ENCODE results near the gene ANKH.

ANKH gene

GRCh38 chr5:14906628-14907027, 35.0 kb upstream of the ANKH start:
- Histone ChIP-seq H3K4me1 (ENCODE audit: control insufficient read depth, low read depth, low read length) (no peaks in the 10 kb centered on the region), H3K9me3 (ENCODE audit: control insufficient read depth, low read depth, low read length) (no peaks in the 10 kb centered on the region), H3K27me3 (ENCODE audit: control insufficient read depth, insufficient read depth, low read length) (no peaks in the 10 kb centered on the region), H3K36me3 (ENCODE audit: control insufficient read depth, low read depth, low read length) (no peaks in the 10 kb centered on the region), H3K27ac (ENCODE audit: low read length) (no peak overlapping the region), H3K4me3 (ENCODE audit: low read length) (no peak overlapping the region), H3K9ac (ENCODE audit: low read length) (no peak overlapping the region)

- H3K4me3 ChIP-seq (ENCODE audit: low read length) = no peak overlapping the region
- no peaks in the 10 kb centered on the region for H3K27me3 ChIP-seq (ENCODE audit: control insufficient read depth, insufficient read depth, low read length)
- H3K9ac ChIP-seq (ENCODE audit: low read length) = no peak overlapping the region
- no peak overlapping the region for H3K27ac ChIP-seq (ENCODE audit: low read length)
- H3K4me1 ChIP-seq (ENCODE audit: control insufficient read depth, low read depth, low read length) = no peaks in the 10 kb centered on the region
- H3K9me3 ChIP-seq (ENCODE audit: control insufficient read depth, low read depth, low read length) = no peaks in the 10 kb centered on the region
- H3K36me3 ChIP-seq (ENCODE audit: control insufficient read depth, low read depth, low read length) = no peaks in the 10 kb centered on the region
These were observed 31.4 kb upstream of the ANKH start for GRCh38 chr5:14902826-14903560.

GRCh38 chr5:14901462-14902051, 30.0 kb upstream of the ANKH start:
- H3K4me1 ChIP-seq (ENCODE audit: control insufficient read depth, low read depth, low read length) = no peaks in the 10 kb centered on the region
- no peak overlapping the region for H3K4me3 ChIP-seq (ENCODE audit: low read length)
- no peaks in the 10 kb centered on the region for H3K9me3 ChIP-seq (ENCODE audit: control insufficient read depth, low read depth, low read length)
- H3K36me3 ChIP-seq (ENCODE audit: control insufficient read depth, low read depth, low read length) = no peaks in the 10 kb centered on the region
- H3K27me3 ChIP-seq (ENCODE audit: control insufficient read depth, insufficient read depth, low read length) = no peaks in the 10 kb centered on the region
- H3K27ac ChIP-seq (ENCODE audit: low read length) = no peak overlapping the region
- H3K9ac ChIP-seq (ENCODE audit: low read length) = no peak overlapping the region

- no peak overlapping the region for H3K4me3 ChIP-seq (ENCODE audit: low read length)
- no peak overlapping the region for H3K9ac ChIP-seq (ENCODE audit: low read length)
- no peaks in the 10 kb centered on the region for H3K4me1 ChIP-seq (ENCODE audit: control insufficient read depth, low read depth, low read length)
- no peak overlapping the region for H3K27ac ChIP-seq (ENCODE audit: low read length)
- no peaks in the 10 kb centered on the region for H3K36me3 ChIP-seq (ENCODE audit: control insufficient read depth, low read depth, low read length)
- no peaks in the 10 kb centered on the region for H3K9me3 ChIP-seq (ENCODE audit: control insufficient read depth, low read depth, low read length)
- H3K27me3 ChIP-seq (ENCODE audit: control insufficient read depth, insufficient read depth, low read length) = no peaks in the 10 kb centered on the region
These were observed 29.3 kb upstream of the ANKH start for GRCh38 chr5:14900693-14901461.

- Histone ChIP-seq H3K27me3 (ENCODE audit: control insufficient read depth, insufficient read depth, low read length) (no peaks in the 10 kb centered on the region), H3K4me1 (ENCODE audit: control insufficient read depth, low read depth, low read length) (no peaks in the 10 kb centered on the region), H3K4me3 (ENCODE audit: low read length) (no peak overlapping the region), H3K27ac (ENCODE audit: low read length) (no peak overlapping the region), H3K9me3 (ENCODE audit: control insufficient read depth, low read depth, low read length) (no peaks in the 10 kb centered on the region), H3K9ac (ENCODE audit: low read length) (no peak overlapping the region), H3K36me3 (ENCODE audit: control insufficient read depth, low read depth, low read length) (no peaks in the 10 kb centered on the region)
These were observed 24.6 kb upstream of the ANKH start for GRCh38 chr5:14896131-14896530.

- Histone ChIP-seq H3K4me3 (ENCODE audit: low read length) (no peak overlapping the region), H3K27ac (ENCODE audit: low read length) (no peak overlapping the region), H3K9ac (ENCODE audit: low read length) (no peak overlapping the region), H3K27me3 (ENCODE audit: control insufficient read depth, insufficient read depth, low read length) (no peaks in the 10 kb centered on the region), H3K4me1 (ENCODE audit: control insufficient read depth, low read depth, low read length) (no peaks in the 10 kb centered on the region), H3K36me3 (ENCODE audit: control insufficient read depth, low read depth, low read length) (no peaks in the 10 kb centered on the region), H3K9me3 (ENCODE audit: control insufficient read depth, low read depth, low read length) (no peaks in the 10 kb centered on the region)
These were observed 23.7 kb upstream of the ANKH start for GRCh38 chr5:14895301-14895700.

GRCh38 chr5:14894748-14895147, 23.2 kb upstream of the ANKH start:
- no peak overlapping the region for H3K27ac ChIP-seq (ENCODE audit: low read length)
- H3K4me3 ChIP-seq (ENCODE audit: low read length) = no peak overlapping the region
- no peaks in the 10 kb centered on the region for H3K36me3 ChIP-seq (ENCODE audit: control insufficient read depth, low read depth, low read length)
- no peaks in the 10 kb centered on the region for H3K9me3 ChIP-seq (ENCODE audit: control insufficient read depth, low read depth, low read length)
- no peak overlapping the region for H3K9ac ChIP-seq (ENCODE audit: low read length)
- no peaks in the 10 kb centered on the region for H3K27me3 ChIP-seq (ENCODE audit: control insufficient read depth, insufficient read depth, low read length)
- H3K4me1 ChIP-seq (ENCODE audit: control insufficient read depth, low read depth, low read length) = no peaks in the 10 kb centered on the region

- no peaks in the 10 kb centered on the region for H3K9me3 ChIP-seq (ENCODE audit: control insufficient read depth, low read depth, low read length)
- no peaks in the 10 kb centered on the region for H3K27me3 ChIP-seq (ENCODE audit: control insufficient read depth, insufficient read depth, low read length)
- H3K27ac ChIP-seq (ENCODE audit: low read length) = no peak overlapping the region
- H3K36me3 ChIP-seq (ENCODE audit: control insufficient read depth, low read depth, low read length) = no peaks in the 10 kb centered on the region
- no peak overlapping the region for H3K4me3 ChIP-seq (ENCODE audit: low read length)
- H3K9ac ChIP-seq (ENCODE audit: low read length) = no peak overlapping the region
- H3K4me1 ChIP-seq (ENCODE audit: control insufficient read depth, low read depth, low read length) = no peaks in the 10 kb centered on the region
These were observed 21.8 kb upstream of the ANKH start for GRCh38 chr5:14893381-14893780.

- Histone ChIP-seq H3K4me1 (ENCODE audit: control insufficient read depth, low read depth, low read length) (no peaks in the 10 kb centered on the region), H3K36me3 (ENCODE audit: control insufficient read depth, low read depth, low read length) (no peaks in the 10 kb centered on the region), H3K27ac (ENCODE audit: low read length) (no peak overlapping the region), H3K9ac (ENCODE audit: low read length) (no peak overlapping the region), H3K9me3 (ENCODE audit: control insufficient read depth, low read depth, low read length) (no peaks in the 10 kb centered on the region), H3K4me3 (ENCODE audit: low read length) (no peak overlapping the region), H3K27me3 (ENCODE audit: control insufficient read depth, insufficient read depth, low read length) (no peaks in the 10 kb centered on the region)
These were observed 19.3 kb upstream of the ANKH start for GRCh38 chr5:14890846-14891245.

- H3K9me3 ChIP-seq (ENCODE audit: control insufficient read depth, low read depth, low read length) = no peaks in the 10 kb centered on the region
- H3K4me3 ChIP-seq (ENCODE audit: low read length) = no peak overlapping the region
- H3K4me1 ChIP-seq (ENCODE audit: control insufficient read depth, low read depth, low read length) = no peaks in the 10 kb centered on the region
- H3K9ac ChIP-seq (ENCODE audit: low read length) = no peak overlapping the region
- no peaks in the 10 kb centered on the region for H3K36me3 ChIP-seq (ENCODE audit: control insufficient read depth, low read depth, low read length)
- H3K27me3 ChIP-seq (ENCODE audit: control insufficient read depth, insufficient read depth, low read length) = no peaks in the 10 kb centered on the region
- no peak overlapping the region for H3K27ac ChIP-seq (ENCODE audit: low read length)
These were observed 12.6 kb upstream of the ANKH start for GRCh38 chr5:14884062-14884612.

GRCh38 chr5:14882658-14883580, 11.3 kb upstream of the ANKH start:
- H3K27ac ChIP-seq (ENCODE audit: low read length) = no peak overlapping the region
- no peaks in the 10 kb centered on the region for H3K27me3 ChIP-seq (ENCODE audit: control insufficient read depth, insufficient read depth, low read length)
- no peak overlapping the region for H3K4me3 ChIP-seq (ENCODE audit: low read length)
- no peaks in the 10 kb centered on the region for H3K9me3 ChIP-seq (ENCODE audit: control insufficient read depth, low read depth, low read length)
- H3K4me1 ChIP-seq (ENCODE audit: control insufficient read depth, low read depth, low read length) = no peaks in the 10 kb centered on the region
- no peak overlapping the region for H3K9ac ChIP-seq (ENCODE audit: low read length)
- no peaks in the 10 kb centered on the region for H3K36me3 ChIP-seq (ENCODE audit: control insufficient read depth, low read depth, low read length)
